ENCODE results near the gene ARV1. TPM values are rescaled to one million over a fixed set of nuclear protein-coding genes. Genes with fewer than 3 reads are reported as not detected.

Gene ARV1
- total RNA-seq, 1 experiment from 2014 or later: 4.0 TPM

DNA sequence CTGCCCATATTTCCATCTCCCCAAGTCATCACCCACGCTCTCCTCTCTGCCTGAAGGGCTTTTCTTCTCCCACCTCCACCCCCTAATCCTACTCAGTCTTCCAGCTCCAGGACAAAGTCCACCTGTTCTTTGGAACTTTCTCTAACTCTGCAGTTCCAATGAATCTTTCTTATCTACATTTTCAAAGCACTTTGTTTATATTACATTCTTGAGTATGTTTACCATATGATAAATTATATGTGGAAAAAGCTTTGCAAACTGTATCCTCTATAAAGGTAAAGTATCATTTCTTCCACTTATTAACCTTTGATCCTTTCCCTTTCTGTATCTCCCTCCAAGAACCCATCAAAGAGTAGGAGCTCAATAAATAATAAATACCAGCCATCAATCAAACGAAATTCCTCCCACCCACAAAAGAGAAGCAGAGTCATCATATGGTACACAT, 39.9 kb upstream of the ARV1 start (continued):
- no peak for TF ChIP-seq ATF3 (IDR thresholded peaks at IDR 0.05)
- no peak for TF ChIP-seq ZFX (IDR thresholded peaks at IDR 0.05)
- TF ChIP-seq EGR1 (IDR thresholded peaks at IDR 0.05; ENCODE audit: low read depth): no peak
- no peak for TF ChIP-seq MAX (IDR thresholded peaks at IDR 0.05)

DNA sequence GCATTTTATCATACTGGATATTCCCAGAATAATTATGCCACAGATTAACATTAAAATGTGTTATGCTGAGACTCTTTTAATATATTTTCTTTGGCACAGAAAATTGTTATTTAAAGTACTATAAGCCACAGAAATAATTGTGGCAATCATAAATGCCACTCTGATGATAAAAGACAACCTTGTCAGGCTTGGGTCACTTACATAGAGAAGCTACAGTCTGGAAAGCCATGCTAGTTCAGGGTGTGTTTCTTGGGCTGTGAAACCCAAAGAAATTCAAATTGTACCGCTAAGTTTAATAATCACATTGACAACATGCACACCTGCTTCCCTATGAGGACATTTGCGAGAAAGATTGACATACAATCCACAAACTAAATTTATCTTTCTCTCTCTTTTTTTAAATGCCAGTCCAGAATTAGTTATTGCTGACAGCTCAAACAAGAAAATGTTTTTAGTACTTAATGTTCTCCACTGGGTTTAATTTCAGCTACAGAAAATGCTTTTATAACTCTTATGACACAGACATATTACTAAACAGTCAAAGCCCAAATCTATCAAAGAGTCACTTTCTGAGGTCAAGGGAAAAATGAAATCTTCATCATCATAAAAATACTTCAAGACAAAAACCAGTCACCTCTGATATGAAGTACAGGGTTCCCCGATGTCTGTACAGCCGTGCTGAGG, 38.9 kb upstream of the ARV1 start:
- ChIA-PET CTCF (no interaction called here), POLR2A (no interaction called here)
- no peak for ATAC-seq
- TF ChIP-seq CTCF (IDR thresholded peaks at IDR 0.05 in 2 of 3, conservative IDR thresholded peaks at IDR 0.05 in 1 of 3; ENCODE audit: borderline replicate concordance in 1 of 3, insufficient read depth in 1 of 3, low read depth in 2 of 3, low read length in 2 of 3) (no peak), FOSL1 (IDR thresholded peaks at IDR 0.05; ENCODE audit: low read depth) (no peak), MAX (IDR thresholded peaks at IDR 0.05) (no peak), ATF3 (IDR thresholded peaks at IDR 0.05) (no peak), EGR1 (IDR thresholded peaks at IDR 0.05; ENCODE audit: low read depth) (no peak), JUND (IDR thresholded peaks at IDR 0.05) (no peak), CBX3 (IDR thresholded peaks at IDR 0.05; ENCODE audit: low read depth) (no peak), CEBPB (IDR thresholded peaks at IDR 0.05; ENCODE audit: low read depth) (no peak), SRF (IDR thresholded peaks at IDR 0.05; ENCODE audit: low read depth) (no peak), EZH2 (IDR thresholded peaks at IDR 0.05) (no peak), YY1 (IDR thresholded peaks at IDR 0.05; ENCODE audit: extremely low read depth, insufficient replicate concordance, low read depth, low read length) (no peak), TCF7L2 (IDR thresholded peaks at IDR 0.05; ENCODE audit: borderline replicate concordance, extremely low read depth, insufficient read depth, insufficient read length) (no peak), ZBTB33 (IDR thresholded peaks at IDR 0.05; ENCODE audit: extremely low read depth, insufficient replicate concordance, low read length) (no peak)
- TF ChIP-seq, protein P1, sequence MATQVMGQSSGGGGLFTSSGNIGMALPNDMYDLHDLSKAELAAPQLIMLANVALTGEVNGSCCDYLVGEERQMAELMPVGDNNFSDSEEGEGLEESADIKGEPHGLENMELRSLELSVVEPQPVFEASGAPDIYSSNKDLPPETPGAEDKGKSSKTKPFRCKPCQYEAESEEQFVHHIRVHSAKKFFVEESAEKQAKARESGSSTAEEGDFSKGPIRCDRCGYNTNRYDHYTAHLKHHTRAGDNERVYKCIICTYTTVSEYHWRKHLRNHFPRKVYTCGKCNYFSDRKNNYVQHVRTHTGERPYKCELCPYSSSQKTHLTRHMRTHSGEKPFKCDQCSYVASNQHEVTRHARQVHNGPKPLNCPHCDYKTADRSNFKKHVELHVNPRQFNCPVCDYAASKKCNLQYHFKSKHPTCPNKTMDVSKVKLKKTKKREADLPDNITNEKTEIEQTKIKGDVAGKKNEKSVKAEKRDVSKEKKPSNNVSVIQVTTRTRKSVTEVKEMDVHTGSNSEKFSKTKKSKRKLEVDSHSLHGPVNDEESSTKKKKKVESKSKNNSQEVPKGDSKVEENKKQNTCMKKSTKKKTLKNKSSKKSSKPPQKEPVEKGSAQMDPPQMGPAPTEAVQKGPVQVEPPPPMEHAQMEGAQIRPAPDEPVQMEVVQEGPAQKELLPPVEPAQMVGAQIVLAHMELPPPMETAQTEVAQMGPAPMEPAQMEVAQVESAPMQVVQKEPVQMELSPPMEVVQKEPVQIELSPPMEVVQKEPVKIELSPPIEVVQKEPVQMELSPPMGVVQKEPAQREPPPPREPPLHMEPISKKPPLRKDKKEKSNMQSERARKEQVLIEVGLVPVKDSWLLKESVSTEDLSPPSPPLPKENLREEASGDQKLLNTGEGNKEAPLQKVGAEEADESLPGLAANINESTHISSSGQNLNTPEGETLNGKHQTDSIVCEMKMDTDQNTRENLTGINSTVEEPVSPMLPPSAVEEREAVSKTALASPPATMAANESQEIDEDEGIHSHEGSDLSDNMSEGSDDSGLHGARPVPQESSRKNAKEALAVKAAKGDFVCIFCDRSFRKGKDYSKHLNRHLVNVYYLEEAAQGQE (IDR thresholded peaks at IDR 0.05; ENCODE audit: low read depth): no peak

More for the DNA sequence above, 38.9 kb upstream of the ARV1 start:
- no TSS peak for BruUV-seq (replicated peaks)
- Histone ChIP-seq H3K9me3 (ENCODE audit: control insufficient read depth in 1 of 2, insufficient read depth in 1 of 2, low read depth in 1 of 2, low read length in 2 of 2) (no peaks in the 10 kb centered on the region), H3K36me3 (ENCODE audit: control insufficient read depth in 1 of 2, insufficient read depth in 2 of 2, low read length in 2 of 2) (no peaks in the 10 kb centered on the region), H4K20me1 (ENCODE audit: insufficient read depth) (no peaks in the 10 kb centered on the region), H3K4me3 (replicated peaks in 1 of 2; ENCODE audit: low read depth in 1 of 2, low read length in 2 of 2) (no peak overlapping the region), H3K27ac (ENCODE audit: low read depth, low read length) (no peak overlapping the region), H3K4me2 (ENCODE audit: low read length) (no peak overlapping the region), H3K4me1 (ENCODE audit: control insufficient read depth in 1 of 2, insufficient read depth in 2 of 2, low read length in 2 of 2) (0 out of 4 replicates have a peak, but pooled peaks cover 0 to 3% of the 10 kb centered on the region in 2 experiments), H3K79me2 (ENCODE audit: insufficient read depth, low read length) (no peaks in the 10 kb centered on the region), H2AFZ (ENCODE audit: low read depth, low read length, poor library complexity, severe bottlenecking) (no peak overlapping the region), H3K27me3 (ENCODE audit: insufficient read depth, low read length) (no peaks in the 10 kb centered on the region), H3K9me2 (ENCODE audit: insufficient read depth) (no peaks in the 10 kb centered on the region), H3K9ac (ENCODE audit: low read length) (no peak overlapping the region)
- no peak for DNase-seq (ENCODE audit: low read depth, low spot score)
- intact Hi-C loops (cut with micrococcal nuclease): loop anchor here (5.0 kb wide), 1 partner anchor 1107 kb away; no protein-coding TSS in a partner anchor
- RAD21 ChIA-PET (ENCODE audit: low non-redundant PET in 1 of 2, low total read pairs in 2 of 2, uncharacterized antibody in 2 of 2, unreplicated experiment in 2 of 2): no interaction called here

Data from HCT116 (cell line).